Cardiac septum (tissue), 1 donor: ENCODE measurements around the gene PEX13. TPM values are rescaled to one million over a fixed set of nuclear protein-coding genes. Genes with fewer than 3 reads are reported as not detected.
"Not testable (repeated sequence)": the region's sequence is repeated elsewhere in the genome, so short reads cannot be mapped to it uniquely, and the experiment has no call there.

ENCODE experiments used
- DNase-seq: peaks from one replicate; pipeline ENCODE4 v3.0.0-alpha.2; 2020; ENCODE audit warnings: low spot score
- intact Hi-C: fragments of 100-400 bp; cut with DNase I; formaldehyde crosslinking; loops from one replicate; pipeline ENCODE4 v1.14.0; 2022
- long read RNA-seq: library from polyadenylated mRNA; unstranded; transcript quantifications from one replicate; pipeline ENCODE4 v2.0.0, GENCODE V29; 2021
- total RNA-seq: library from RNA; stranded (reverse); fragmentation: NEBNext Ultra II Directional; extraction: Animal tissue kit (Norgen Biotek cat#: 25700); gene quantifications from one replicate; pipeline ENCODE4 v1.2.1, GENCODE V29; 2021
- donor health status: DM: no; HTN: no; CAD: no.

Gene PEX13, protein sequence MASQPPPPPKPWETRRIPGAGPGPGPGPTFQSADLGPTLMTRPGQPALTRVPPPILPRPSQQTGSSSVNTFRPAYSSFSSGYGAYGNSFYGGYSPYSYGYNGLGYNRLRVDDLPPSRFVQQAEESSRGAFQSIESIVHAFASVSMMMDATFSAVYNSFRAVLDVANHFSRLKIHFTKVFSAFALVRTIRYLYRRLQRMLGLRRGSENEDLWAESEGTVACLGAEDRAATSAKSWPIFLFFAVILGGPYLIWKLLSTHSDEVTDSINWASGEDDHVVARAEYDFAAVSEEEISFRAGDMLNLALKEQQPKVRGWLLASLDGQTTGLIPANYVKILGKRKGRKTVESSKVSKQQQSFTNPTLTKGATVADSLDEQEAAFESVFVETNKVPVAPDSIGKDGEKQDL
- 24.0 TPM for total RNA-seq
- long read RNA-seq, full-length matches to known transcripts, result 14 of 20 reads
- long read RNA-seq, partial matches to known transcripts, result 3 of 20 reads
- long read RNA-seq, other reads (novel, unspliced or antisense), result 3 of 20 reads

DNA sequence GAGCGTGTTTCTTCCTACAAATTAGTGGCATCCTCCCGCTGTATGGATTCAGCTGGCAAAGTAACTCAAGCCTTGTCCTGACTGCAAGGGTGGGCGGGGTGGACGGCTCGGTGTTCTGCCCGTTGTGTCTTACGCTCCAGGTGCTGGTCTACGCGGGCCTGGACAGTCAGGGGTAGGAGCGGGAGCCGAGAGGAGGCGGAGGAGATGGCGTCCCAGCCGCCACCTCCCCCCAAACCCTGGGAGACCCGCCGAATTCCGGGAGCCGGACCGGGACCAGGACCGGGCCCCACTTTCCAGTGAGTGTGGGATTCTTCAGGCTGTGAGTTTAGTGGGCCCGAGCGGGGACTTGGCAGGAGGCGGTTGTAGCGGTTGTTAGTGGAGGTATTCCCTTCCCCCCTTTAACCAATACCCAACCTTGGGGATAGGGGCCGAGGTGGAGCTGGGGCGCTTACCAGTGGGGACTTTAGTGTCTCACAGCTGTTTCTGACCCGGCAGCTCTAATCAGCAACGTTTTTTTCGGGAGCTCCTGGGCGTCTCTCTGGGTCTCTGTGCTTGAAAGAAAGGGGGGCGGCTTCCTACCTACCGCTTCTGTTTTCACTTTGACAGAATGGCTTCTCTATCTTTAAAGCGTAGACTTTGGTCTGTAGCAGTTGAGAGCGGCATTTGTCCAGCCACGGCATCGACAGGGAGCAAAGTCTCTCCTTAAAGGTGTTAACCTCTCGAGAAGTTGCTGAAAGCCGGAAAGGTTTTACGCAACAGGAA, at the start of gene PEX13, which contains the start of gene PUS10:
Gene PEX13, plus strand, starts transcription at position 165 of the 762 bp plus-strand sequence. Its CDS starts 40 bp downstream, at position 205.
Gene PUS10, minus strand, starts transcription at position 700 of the 762 bp plus-strand sequence. CDS start 6,365 bp downstream, outside the sequence.
- intact Hi-C loops, result loop anchor here (1.0 to 2.0 kb wide), 3 partner anchors 48 to 159 kb away; partner anchors contain the start of genes REL and SANBR
- peak; percentile 91 for DNase-seq

DNA sequence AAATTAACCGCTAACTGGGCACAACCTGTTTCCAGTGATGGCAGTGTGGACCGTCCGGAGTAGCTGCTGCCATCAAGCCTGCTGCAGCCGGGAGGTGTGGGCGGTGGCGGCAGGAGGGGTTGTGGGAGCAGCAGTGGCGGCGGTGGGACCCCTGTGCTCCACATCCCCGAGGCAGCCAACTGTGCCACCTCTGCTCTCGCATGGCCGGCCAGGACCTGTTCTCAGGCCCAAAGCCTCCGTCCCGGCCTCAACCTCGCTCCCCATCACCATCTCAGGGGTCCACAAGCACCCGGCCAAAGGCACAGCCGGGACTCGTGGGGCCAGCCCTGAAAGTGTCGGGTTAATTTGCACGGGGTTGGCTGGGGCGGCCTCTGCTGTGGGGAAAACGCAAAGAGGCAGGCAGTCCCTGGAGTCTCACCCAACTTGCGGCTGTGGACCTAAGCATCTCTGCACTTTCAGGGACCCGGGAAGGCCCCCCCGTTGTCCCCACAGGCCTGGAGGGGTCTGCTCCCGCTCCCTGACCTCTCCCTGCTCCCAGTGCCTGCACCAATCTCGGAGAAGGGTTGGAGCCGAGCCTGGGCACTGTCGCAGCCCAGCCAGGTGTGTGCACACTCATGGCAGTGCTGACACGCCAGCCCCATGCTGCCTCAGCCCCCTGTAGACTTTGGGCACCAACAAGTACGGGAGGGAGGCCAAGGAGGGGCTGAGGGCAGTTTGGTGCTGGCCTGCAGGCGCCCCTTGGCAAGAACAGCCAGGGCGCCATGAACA, 44.4 kb upstream of the PEX13 start:
- intact Hi-C loops, result no loop called here
- no peak for DNase-seq

DNA sequence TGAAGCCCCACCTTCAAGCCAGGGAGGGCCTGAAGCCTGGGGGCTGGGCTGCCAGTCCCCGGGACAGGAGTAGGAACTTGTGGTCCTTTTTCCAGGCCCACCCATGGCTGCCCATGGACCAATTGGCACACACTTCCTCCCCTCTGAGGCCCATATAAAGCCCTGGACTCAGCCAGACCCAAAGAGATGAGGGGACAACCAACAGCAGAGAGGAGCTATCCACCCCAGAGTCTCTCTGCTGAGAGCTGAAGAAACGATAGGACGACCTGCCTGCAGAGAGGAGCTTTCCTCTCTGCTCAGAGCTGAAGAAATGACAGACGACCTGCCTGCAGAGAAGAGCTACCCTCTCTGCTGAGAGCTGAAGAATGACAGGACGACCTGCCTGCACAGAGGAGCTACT, 43.8 kb upstream of the PEX13 start:
- DNase-seq, result no peak
- intact Hi-C loops, result no loop called here

DNA sequence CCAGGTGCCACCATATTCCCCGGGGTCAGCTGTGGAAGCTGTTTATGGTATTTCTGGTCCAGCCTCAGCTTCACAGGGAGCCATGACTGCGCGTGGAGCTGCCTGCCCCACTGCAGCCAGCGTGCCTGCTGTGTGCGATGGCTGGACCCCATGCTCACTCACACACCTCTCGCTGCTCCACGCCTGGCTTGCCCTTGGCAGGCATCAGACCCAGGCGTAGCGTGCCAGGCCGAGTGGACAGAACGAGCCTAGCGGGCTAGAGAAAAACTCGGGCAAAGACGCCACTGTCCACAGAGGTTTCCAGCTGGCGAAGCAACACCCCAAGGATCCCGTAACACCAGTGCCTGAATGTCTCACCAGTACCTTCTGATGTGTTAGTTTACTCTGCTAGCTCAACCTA, 42.9 kb upstream of the PEX13 start:
- no peak for DNase-seq
- intact Hi-C loops, result no loop called here

DNA sequence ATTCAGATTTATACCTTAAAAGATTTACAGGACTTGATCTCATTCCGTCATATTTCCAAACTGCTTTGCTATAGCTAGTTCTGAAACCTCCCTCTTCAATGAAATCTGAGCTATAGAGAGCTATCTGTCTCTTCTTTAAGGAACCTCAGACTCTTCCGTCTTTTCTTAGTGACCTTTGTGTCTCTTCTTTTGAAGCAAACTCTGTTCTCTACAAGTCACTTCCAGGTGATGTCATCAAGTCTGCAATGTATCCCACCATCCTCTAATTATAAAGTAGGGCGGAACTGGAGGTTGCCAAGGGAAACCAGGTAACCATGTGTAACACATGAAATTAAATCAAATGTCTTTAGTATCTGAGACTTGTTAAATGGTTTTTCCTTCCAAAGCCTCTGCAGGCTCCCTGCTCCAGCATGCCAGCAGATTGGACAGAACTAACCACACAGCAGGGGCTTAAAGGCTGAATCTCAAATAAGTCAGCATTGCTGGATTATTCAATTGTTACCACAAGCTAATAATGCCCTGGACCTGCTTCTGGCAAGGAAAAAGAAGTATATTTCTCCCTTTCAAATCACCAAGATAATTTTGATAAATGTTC, 41.2 kb upstream of the PEX13 start:
- DNase-seq, result no peak
- intact Hi-C loops, result no loop called here

DNA sequence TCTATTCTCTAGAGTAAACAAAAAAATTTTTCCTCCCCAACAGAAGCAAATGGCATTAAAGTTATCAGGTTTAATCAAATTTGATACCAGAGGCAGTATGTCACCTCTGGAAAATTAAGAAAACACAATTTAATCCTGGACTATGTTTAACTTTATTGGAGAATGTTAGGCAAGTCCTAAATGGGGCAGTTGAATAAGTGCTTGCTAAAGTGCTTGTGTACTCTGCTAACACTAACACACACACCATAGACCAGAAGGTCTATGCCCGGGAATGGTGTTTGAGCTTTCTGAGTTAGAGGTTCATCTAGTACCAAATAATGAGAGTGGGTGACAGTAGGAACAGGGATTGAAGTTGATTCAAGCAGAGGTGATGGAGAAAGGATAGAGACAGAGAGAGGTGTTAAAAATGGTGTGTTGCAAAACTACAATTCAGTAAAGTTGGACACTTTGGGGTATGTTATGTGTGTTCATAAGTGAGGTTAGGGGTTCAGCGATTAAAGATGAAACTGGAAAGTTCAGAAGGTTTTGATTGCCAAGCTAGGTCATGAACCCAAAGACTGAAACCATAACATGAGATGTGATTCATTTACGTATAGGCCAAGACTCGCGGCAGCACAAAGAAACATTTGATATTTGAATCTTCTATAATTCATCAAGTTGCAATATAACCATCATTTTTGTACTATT, 40.5 kb upstream of the PEX13 start:
- DNase-seq, result no peak
- intact Hi-C loops, result no loop called here

DNA sequence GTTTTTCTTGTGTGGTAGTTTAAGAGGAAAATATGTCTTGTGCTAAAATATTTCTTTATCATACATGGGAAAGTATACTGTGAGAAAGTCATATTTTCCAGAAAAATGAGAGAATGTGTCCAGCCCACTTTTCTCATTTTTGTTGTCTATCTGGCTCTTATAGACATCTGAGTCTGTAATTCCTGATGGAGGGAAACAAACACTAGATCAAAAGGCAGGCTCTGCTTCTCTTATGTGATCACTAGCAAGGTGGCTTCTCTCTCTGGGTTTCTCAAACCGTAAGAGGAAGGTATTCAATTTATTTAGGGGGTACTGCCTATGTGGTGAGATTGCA, 40.0 kb upstream of the PEX13 start:
- no peak for DNase-seq
- intact Hi-C loops, result no loop called here

DNA sequence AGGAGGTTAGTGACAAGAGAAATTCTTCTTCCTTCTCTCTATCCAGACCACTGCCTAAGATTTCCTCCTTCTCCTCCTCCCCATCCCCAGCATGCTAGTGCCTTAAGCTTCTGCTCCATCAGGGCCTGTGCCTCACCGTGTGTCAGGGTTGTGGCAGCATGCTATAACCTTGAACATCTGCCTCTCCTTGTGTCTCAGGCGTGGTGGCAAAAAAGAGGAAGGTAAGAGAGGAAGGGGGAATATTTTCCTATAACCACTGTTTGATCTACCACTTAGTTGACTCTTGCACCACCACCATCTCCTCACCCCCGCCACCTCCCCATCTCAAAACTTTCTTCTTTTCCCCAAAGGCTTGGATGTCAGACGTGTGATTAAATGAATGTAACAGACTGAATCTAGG, 38.3 kb upstream of the PEX13 start:
- DNase-seq, result no peak
- intact Hi-C loops, result no loop called here

DNA sequence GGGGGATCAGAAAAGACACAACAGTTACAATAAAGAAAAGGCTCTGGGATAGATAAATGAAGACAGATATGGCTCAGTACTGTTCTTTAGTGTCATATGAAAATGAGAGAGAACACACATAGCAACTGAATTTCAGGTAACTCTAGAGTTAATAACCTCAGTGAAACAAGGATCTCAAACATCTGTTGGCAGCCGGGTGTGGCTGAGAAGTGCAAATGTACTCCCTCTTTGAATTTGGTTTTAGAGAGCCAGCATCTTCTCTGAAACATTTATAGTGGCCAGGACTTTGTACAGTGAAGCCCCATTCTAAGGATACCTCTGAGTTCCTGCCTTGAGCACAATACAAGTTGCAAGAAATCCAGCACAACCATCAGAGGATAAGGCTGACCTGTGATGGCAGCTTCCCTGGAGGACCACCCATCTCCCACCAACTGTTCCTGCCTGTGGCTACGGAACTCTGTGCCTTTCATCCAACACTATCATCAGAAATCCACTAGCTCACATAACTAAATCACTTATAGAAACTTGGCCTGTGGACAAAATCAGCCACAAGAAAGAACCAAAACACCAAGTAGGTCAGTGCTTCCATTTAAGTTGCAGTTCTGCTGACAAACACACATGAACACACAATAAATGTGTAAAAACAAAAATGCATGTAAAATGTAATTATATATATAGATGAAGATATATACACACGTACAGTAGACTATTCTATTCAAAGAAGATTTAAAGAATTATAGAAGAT, 37.3 kb upstream of the PEX13 start:
- intact Hi-C loops, result no loop called here
- DNase-seq, result no peak

DNA sequence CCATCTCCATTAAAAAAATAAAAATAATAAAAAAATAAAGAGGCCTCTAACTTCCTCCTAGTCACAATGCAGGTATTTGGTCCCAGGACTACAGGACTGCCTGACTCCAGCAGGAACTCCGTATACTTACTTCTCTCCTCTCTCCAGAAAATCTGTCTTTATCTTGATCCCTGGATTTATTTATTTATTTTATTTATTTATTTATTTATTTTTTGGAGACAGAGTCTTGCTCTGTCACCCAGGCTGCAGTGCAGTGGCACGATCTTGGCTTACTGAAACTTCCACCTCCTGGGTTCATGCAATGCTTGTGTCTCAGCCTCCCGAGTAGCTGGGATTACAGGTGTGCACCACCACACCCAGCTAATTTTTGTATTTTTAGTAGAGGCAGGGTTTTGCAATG, 35.5 kb upstream of the PEX13 start:
- intact Hi-C loops, DNase-seq: not testable (repeated sequence)

DNA sequence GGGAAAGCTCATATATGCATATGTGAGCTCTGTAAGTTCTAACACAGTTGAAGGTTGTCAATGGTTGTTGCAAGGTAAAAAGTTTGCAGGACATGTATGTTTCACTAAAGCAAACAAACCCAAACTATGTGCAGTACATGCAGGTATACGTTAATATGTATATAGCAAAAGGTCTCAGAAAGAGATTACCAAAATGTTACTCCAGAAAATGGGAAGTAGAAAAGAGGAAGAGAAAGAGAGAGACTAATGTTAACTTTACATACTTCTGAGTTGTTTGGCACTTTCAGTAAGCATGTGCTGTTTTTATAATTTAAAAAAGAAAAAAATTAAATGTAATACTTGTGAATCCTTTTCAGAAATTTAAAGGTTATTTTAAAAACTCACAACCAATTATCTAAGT, 32.8 kb upstream of the PEX13 start:
- intact Hi-C loops, result no loop called here
- DNase-seq, result no peak

DNA sequence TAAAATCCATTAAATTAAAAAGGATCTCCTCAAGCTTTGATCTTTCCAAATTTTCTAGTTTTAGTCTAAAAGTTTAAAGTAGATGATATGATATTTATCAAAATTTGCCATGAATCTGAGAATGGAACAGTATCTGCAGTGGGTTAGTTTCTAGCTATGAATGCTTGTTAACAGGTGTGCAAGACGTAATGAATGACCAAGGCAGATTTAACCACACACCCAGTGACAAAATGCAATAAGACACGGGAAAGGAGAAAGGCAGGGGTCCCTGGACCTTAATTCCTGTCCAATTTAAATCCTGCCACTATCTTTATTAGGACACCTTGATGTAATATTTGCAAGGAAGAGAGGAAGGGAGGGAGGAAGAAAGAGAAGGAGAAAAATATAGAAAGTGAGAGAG, 30.5 kb upstream of the PEX13 start:
- no peak for DNase-seq
- intact Hi-C loops, result no loop called here

DNA sequence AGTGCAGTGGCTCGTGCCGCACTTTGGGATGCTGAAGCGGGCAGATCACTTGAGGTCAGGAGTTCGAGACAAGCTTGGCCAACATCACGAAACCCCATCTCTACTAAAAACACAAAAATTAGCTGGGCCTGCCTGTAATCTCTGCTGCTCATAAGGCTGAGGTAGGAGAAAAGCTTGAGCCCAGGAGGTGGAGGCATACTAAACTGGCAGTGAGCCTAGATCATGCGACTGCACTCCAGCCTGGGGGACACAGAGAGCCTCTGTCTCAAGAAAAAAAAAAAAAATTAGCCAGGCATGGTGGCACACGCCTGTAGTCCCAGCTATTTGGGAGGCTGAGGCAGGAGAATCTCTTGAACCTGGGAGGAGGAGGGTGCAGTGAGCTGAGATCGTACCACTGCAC, 29.9 kb upstream of the PEX13 start:
- intact Hi-C loops, DNase-seq: not testable (repeated sequence)

DNA sequence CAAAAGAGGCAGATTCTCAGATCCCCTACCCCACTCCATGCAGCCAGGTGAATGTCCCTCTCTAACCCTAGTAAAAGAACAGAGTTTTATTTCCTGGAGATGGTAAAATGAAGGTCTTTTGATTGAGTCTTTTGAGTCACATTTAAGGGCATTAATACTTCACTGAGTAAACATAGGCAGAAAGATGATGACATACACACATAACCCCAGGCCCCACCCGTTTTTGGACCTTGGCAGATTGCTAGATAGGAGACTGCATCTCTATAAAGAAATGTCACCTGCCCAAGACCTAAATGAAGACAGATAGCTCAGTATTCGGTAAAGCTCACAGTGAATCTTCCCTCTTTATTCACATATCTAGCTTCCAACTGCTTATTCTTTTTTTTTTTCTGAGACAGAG, 28.3 kb upstream of the PEX13 start:
- no peak for DNase-seq
- intact Hi-C loops, result no loop called here

DNA sequence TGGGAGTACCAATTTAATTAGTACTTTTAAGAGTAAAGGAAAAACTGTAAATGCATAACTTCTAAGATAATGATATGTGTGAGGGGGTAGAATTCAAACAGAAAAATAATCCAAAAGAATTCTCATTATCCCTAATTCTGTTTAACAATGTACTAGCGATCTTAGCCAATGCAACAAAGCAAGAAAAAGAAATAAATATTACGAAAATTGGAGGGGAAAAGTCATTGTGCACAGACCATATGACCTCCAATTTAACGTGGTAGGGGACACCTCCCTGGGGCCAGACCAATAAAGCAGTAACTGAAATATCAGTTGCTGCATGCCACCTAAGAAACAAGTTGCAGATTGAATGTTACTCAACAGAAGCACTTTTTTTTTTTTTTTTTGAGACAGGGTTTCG, 25.9 kb upstream of the PEX13 start:
- no peak for DNase-seq
- intact Hi-C loops, result no loop called here

DNA sequence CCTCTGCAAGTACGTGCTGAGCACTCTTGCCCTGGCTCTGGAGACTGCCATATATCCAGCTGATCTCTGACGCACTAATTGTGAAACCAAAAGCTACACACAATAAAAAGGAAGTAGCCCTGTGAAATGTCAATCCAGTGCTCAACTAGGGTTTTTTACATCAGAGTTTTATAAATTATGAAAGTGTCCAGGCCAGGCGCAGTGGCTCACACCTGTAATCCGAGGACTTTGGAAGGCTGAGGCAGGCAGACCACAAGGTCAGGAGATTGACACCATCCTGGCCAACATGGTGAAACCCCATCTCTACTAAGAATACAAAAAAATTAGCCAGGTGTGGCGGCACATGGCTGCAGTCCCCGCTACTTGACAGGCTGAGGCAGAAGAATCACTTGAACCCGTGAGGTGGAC, 24.5 kb upstream of the PEX13 start:
- intact Hi-C loops, result no loop called here
- DNase-seq, result no peak

DNA sequence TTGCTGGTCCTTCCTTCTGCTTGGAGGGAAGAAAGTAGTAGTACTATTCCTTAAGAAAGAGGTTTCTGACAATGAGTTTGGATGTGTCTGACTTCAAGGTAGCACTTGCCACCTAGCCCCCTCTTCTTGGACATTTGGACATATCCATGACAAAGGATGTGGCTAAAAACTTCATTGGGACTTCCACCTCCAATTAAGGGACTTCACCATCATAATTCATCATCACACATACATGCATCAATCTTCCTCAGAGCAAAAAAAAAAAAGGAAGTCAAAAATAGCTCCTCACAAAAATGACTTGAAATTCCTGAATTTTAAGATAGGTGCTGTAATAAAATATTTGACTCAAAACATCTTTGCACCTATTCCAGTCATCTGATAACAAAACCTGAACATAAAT, 23.4 kb upstream of the PEX13 start:
- no peak for DNase-seq
- intact Hi-C loops, result no loop called here
